Spinal cord (tissue), 10 donors: ENCODE measurements around the gene GARS1. TPM values are rescaled to one million over a fixed set of nuclear protein-coding genes. Genes with fewer than 3 reads are reported as not detected.

Source experiments
- DNase-seq, 6 donors: peaks; one replicate each; pipeline versions ENCODE4 v3.0.0 to v3.0.0-alpha.2; 2013 to 2015; ENCODE audit warnings: low spot score in 6 of 6, low read depth in 4 of 6
- H3K27ac ChIP-seq: one replicate; pipeline ENCODE4 v1.5.1; 2013; ENCODE audit warnings: low read depth, low read length, control low read depth
- H3K27me3 ChIP-seq: one replicate; pipeline ENCODE4 v1.6.1; 2013; ENCODE audit warnings: low read length; ENCODE audit not compliant: control insufficient read depth, insufficient read depth
- H3K36me3 ChIP-seq: one replicate; pipeline ENCODE4 v1.6.1; 2013; ENCODE audit warnings: low read length; ENCODE audit not compliant: control insufficient read depth, insufficient read depth
- H3K4me1 ChIP-seq: one replicate; pipeline ENCODE4 v1.6.1; 2013; ENCODE audit warnings: low read length; ENCODE audit not compliant: control insufficient read depth, insufficient read depth
- H3K4me3 ChIP-seq: one replicate; pipeline ENCODE4 v1.5.1; 2013; ENCODE audit warnings: low read depth, low read length, control low read depth
- H3K9me3 ChIP-seq: one replicate; pipeline ENCODE4 v1.6.1; 2013; ENCODE audit warnings: low read length; ENCODE audit not compliant: control insufficient read depth, insufficient read depth
- WGBS: methylation state at CpG from one replicate; pipeline ENCODE4 v1.1.5; 2013; ENCODE audit warnings: missing lambda C conversion rate; ENCODE audit not compliant: insufficient coverage; 5-methylcytosine and 5-hydroxymethylcytosine counted together
- polyA plus RNA-seq, 2 donors: library from polyadenylated mRNA; unstranded; fragments of 120-200 nt; gene quantifications; one replicate each; pipeline ENCODE4 v1.2.1, GENCODE V29; 2013; ENCODE audit not compliant: insufficient read length in 2 of 2
- total RNA-seq, 2 donors: library from RNA; depleted of rRNA in 1 of 2; stranded (reverse); fragments of 120-200 nt in 1 of 2; fragments of >200 nt in 1 of 2; gene quantifications; one replicate each; pipeline versions ENCODE4 v1.2.3 to v1.2.4, GENCODE V29; 2013 to 2014
- donor health status: healthy.

GARS1 gene
- total and polyA plus RNA-seq, 4 donors: 58.2 to 112 (median 95.2) TPM

DNA sequence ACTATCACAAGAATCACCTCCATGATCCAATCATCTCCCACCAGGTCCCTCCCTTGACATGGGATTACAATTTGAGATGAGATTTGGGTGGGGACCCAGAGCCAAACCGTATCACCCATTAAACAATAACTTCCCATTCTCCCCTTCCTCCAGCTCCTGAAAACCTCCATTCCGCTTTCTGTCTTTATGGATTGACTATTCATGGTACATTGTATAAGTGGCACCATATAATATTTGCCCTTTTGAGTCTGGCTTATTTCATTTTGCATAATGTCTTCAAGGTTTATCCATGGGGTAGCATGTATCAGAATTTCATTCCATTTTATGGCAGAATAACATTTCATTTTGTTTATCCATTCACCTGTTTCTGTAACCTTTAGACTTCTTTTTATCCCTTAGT, 39.2 kb upstream of the GARS1 start:
- Histone ChIP-seq H3K9me3 (no peaks in the 10 kb centered on the region), H3K27ac (no peak overlapping the region)
- WGBS: no CpG with 5 or more reads among the region's 2 CpGs

GRCh38 chr7:30556840-30557239, 37.8 kb upstream of the GARS1 start:
- DNase-seq: peak in 5 of 6 donors; percentile 79 to 95 (median 84)
- H3K4me3 ChIP-seq: no peak overlapping the region

More for the DNA sequence above, 39.2 kb upstream of the GARS1 start:
- Histone ChIP-seq H3K36me3 (no peaks in the 10 kb centered on the region), H3K4me3 (no peak overlapping the region), H3K4me1 (peaks cover 24% of the 10 kb centered on the region), H3K27me3 (no peaks in the 10 kb centered on the region)
- no peak for DNase-seq

DNA sequence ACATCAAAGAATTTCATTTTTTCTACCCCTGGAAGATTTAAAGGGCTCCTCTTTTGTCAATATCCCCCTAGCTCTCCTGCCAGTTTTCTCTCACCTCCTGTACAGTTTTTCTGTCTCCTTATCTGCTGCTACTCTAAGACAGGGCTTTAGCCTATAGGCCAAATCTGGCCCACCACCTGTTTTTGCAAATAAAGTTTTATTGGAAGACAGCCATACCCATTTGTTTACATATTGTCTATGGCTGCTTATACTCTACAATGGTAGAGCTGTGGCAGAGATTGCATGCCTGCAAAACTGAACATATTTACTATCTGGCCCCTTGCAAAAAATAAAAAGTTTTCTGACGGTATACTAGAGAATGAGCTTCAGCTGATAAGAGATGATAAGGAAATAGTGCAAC, 37.4 kb upstream of the GARS1 start:
- Histone ChIP-seq H3K4me1 (peaks cover 19% of the 10 kb centered on the region), H3K4me3 (no peak overlapping the region), H3K27me3 (no peaks in the 10 kb centered on the region), H3K36me3 (no peaks in the 10 kb centered on the region), H3K9me3 (no peaks in the 10 kb centered on the region), H3K27ac (no peak overlapping the region)
- WGBS: 83% methylated on average over 1 of the region's 1 CpG
- DNase-seq: no peak

More at GRCh38 chr7:30556840-30557239, 37.8 kb upstream of the GARS1 start:
- Histone ChIP-seq H3K27me3 (no peaks in the 10 kb centered on the region), H3K4me1 (peaks cover 18% of the 10 kb centered on the region), H3K9me3 (no peaks in the 10 kb centered on the region), H3K27ac (peak overlapping the region; percentile 66), H3K36me3 (no peaks in the 10 kb centered on the region)
- 6% methylated on average over 5 of the region's 6 CpGs for WGBS

DNA sequence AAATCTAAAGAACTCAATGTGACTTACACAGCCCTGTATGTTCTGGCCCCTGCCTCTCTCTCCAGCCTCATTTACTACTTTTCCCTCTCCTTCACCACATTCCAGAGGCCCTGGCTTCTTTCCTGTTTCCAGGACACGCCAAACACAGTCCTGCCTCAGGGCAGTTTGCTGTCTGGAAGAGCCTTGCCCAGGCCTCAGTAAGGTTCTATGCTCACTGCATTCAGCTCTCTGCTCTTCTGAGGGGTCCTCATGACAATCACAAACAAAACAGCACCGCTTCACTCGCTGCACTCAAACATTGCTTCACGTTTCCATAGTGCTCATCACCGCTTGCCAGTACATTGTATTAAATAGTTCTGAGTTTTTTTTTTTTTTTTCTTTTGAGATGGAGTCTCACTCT, 35.1 kb upstream of the GARS1 start:
- DNase-seq: peak in 2 of 6 donors; percentile 56 to 62
- no peak overlapping the region for H3K4me3 ChIP-seq
- H3K27me3 ChIP-seq: no peaks in the 10 kb centered on the region
- no peaks in the 10 kb centered on the region for H3K9me3 ChIP-seq
- H3K4me1 ChIP-seq: peaks cover 33% of the 10 kb centered on the region
- peak overlapping the region; percentile 31 for H3K27ac ChIP-seq
- peaks cover 6% of the 10 kb centered on the region for H3K36me3 ChIP-seq
- 36% methylated on average over 1 of the region's 5 CpGs for WGBS

DNA sequence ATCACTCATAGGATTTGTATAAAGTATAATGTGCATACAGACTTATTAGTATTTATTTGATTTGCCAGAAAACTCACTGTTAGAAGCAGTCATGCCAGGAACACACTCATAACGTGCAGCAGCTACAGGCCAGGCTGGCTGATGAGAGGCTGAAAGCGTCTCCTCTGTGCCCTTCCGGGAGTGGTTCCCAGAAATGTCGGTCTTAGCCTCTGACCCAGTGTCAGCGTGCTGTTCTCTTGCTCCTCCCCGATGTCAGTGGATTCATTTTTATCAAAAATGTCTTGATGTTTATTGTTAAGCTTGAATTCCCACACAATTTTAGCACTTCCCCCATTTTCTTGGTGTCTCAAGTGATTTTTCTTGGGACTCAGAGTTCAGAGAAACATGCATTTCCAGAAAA, 33.3 kb upstream of the GARS1 start:
- no peaks in the 10 kb centered on the region for H3K9me3 ChIP-seq
- H3K36me3 ChIP-seq: peaks cover 13% of the 10 kb centered on the region
- peaks cover 31% of the 10 kb centered on the region for H3K4me1 ChIP-seq
- no peak for DNase-seq
- 82% methylated on average over 3 of the region's 6 CpGs for WGBS
- no peaks in the 10 kb centered on the region for H3K27me3 ChIP-seq
- no peak overlapping the region for H3K4me3 ChIP-seq
- H3K27ac ChIP-seq: no peak overlapping the region

- Histone ChIP-seq H3K9me3 (no peaks in the 10 kb centered on the region), H3K4me1 (peaks cover 25% of the 10 kb centered on the region), H3K4me3 (no peak overlapping the region), H3K36me3 (peaks cover 16% of the 10 kb centered on the region), H3K27me3 (no peaks in the 10 kb centered on the region), H3K27ac (no peak overlapping the region)
- WGBS: 17% methylated on average over 1 of the region's 6 CpGs
- peak in 2 of 6 donors; percentile 64 to 86 for DNase-seq
These were observed 32.2 kb upstream of the GARS1 start for GRCh38 chr7:30562498-30562897.

- peaks cover 16% of the 10 kb centered on the region for H3K36me3 ChIP-seq
- WGBS: 71% methylated on average over 8 of the region's 8 CpGs
- H3K27me3 ChIP-seq: no peaks in the 10 kb centered on the region
- H3K4me1 ChIP-seq: peaks cover 25% of the 10 kb centered on the region
- no peaks in the 10 kb centered on the region for H3K9me3 ChIP-seq
- no peak for DNase-seq
- no peak overlapping the region for H3K27ac ChIP-seq
- H3K4me3 ChIP-seq: no peak overlapping the region
These were observed 31.8 kb upstream of the GARS1 start for GRCh38 chr7:30562909-30563308.

DNA sequence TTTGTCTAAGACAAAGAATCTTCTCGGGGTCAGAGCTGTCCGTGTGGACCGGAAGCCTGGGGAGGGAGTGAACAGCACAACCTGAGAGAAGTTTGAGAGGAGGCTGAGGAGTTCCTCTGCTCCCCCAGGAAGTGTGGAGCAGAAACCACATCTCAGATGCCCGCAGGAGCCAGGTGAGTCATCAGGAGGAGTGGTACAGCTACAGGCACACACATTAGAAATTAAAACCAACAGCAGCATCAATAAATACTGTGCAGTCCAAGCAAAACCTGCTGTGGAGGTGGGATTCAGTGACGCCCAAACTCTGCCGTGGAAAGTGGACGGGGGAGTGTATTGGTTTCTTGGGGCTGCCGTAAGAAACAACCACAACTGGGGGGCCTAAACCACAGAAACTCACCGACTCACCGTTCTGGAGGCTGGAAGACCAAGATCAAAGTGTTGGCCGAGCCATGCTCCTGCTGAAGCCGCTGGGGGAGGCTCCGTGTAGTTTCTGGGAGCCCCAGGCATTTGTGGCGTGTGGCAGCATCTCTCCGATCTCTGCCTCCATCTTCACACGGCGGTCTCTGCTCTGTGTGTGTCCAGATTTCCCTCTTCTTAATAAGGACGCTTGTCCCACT, 31.2 kb upstream of the GARS1 start:
- Histone ChIP-seq H3K9me3 (no peaks in the 10 kb centered on the region), H3K4me1 (peaks cover 25% of the 10 kb centered on the region), H3K27ac (no peak overlapping the region), H3K36me3 (peaks cover 16% of the 10 kb centered on the region), H3K27me3 (no peaks in the 10 kb centered on the region), H3K4me3 (no peak overlapping the region)
- WGBS: 90% methylated on average over 17 of the region's 18 CpGs
- DNase-seq: no peak

DNA sequence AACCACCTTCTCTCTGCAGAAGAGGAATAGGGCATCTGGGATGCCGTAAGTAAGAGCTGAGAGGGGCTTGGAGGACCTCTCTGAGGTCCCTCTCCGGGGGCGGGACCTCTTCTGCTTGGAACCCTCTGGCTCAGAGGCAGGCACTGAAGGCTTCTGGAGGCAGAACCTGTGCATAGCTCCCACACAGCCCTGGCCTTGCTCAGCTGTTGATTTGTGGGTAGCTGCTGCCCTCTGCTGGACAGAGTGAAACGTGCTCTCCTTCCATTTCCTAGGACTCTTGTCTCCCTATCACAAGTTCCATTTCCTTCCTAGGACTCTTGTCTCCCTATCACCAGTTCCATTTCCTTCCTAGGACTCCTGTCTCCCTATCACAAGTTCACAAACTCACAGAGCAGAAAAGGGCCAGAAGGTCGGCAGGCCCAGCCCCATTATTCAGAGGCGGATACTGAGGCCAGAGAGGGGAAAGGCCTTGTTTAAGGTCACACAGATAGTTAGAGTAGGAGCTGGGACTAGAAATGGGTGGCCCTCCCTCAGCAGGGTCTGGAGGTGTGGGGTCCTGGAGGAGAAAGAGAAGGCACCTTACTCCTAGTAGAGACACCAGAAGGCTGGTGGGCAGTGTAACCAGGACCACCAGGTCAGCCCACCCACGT, 30.3 kb upstream of the GARS1 start:
- H3K27me3 ChIP-seq: no peaks in the 10 kb centered on the region
- 0% methylated on average over 3 of the region's 7 CpGs for WGBS
- peak; percentile 79 to 97 (median 90) for DNase-seq
- H3K27ac ChIP-seq: no peak overlapping the region
- no peak overlapping the region for H3K4me3 ChIP-seq
- H3K9me3 ChIP-seq: no peaks in the 10 kb centered on the region
- peaks cover 16% of the 10 kb centered on the region for H3K36me3 ChIP-seq
- peaks cover 19% of the 10 kb centered on the region for H3K4me1 ChIP-seq

DNA sequence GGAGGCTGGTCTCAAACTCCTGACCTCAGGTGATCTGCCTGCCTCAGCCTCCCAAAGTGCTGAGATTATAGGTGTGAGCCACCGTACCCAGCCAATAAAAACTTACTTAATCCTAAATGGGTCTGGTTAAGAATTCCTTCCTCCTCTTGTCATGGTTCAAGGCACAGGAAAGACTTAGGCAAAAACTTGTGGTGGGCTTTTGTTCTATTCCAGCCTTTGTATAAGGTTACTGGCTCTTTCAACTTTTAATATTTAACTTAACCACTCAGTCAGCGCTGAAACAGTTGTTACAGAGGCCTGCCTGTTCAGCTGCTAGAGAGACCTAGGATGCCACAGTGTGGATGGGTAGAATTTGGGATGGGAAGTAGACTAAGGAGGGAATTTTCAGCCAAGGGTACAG, 28.1 kb upstream of the GARS1 start:
- H3K4me1 ChIP-seq: peaks cover 15% of the 10 kb centered on the region
- DNase-seq: no peak
- peaks cover 16% of the 10 kb centered on the region for H3K36me3 ChIP-seq
- no CpG with 5 or more reads among the region's 2 CpGs for WGBS
- no peak overlapping the region for H3K27ac ChIP-seq
- H3K4me3 ChIP-seq: no peak overlapping the region
- H3K27me3 ChIP-seq: no peaks in the 10 kb centered on the region
- H3K9me3 ChIP-seq: no peaks in the 10 kb centered on the region
